GM12878 (cell line): ENCODE data around the gene CENPF. TPM values are rescaled to one million over a fixed set of nuclear protein-coding genes. Genes with fewer than 3 reads are reported as not detected.

Experiments used
- ATAC-seq: fragments of 200-7000 bp; cut with Tn5 transposase; 3 replicates; pipeline ENCODE4 v1.9.1; 2020; ENCODE audit warnings: mild to moderate bottlenecking, moderate library complexity
- BruUV-seq: library from RNA; stranded (reverse); fragments of 400-500 nt; replicated peaks from 2 replicates; lab custom pipeline; 2021; lab: Mats Ljungman, UMichigan
- CTCF ChIA-PET: fragments of 300-600 bp; sonication (Branson Sonifier 250); formaldehyde crosslinking; extraction: SDS; loops from one replicate; lab custom pipeline; 2021; ENCODE audit warnings: inconsistent platforms; lab: Yijun Ruan, JAX
- POLR2A ChIA-PET: fragments of 350-600 bp; formaldehyde crosslinking; extraction: SDS; loops from one replicate; lab custom pipeline; 2021; ENCODE audit warnings: inconsistent platforms; lab: Charles Lee
- RAD21 ChIA-PET: fragments of 300-600 bp; sonication (Branson Sonifier 250); formaldehyde crosslinking; loops from one replicate; lab custom pipeline; 2023; ENCODE audit warnings: antibody characterized with exemption; ENCODE audit not compliant: unreplicated experiment; lab: Charles Lee
- SMC1A ChIA-PET: fragments of 300-600 bp; sonication (Branson Sonifier 250); formaldehyde crosslinking; loops from one replicate; lab custom pipeline; 2023; ENCODE audit not compliant: unreplicated experiment, uncharacterized antibody; lab: Charles Lee
- DNase-seq: peaks from one replicate; pipeline ENCODE4 v3.0.0-alpha.2; 2011; ENCODE audit warnings: low read depth, low spot score
- FAIRE-seq: peaks from 3 replicates; lab custom pipeline; 2011; peaks lifted over from hg19 to GRCh38; lab: Jason Lieb, UNC
- H2AFZ ChIP-seq: 2 replicates; pipeline ENCODE4 v1.6.0; 2011; ENCODE audit warnings: low read depth, low read length, control low read depth; ENCODE audit not compliant: control insufficient read depth
- H3K27ac ChIP-seq: 2 replicates; pipeline ENCODE4 v1.5.1; 2011; ENCODE audit warnings: control low read depth; ENCODE audit not compliant: control insufficient read depth, insufficient read depth
- H3K27me3 ChIP-seq, 2 experiments: replicated peaks in 1 of 2; 2 replicates each; pipeline versions ENCODE4 v1.6.0 to v1.6.1; 2011; ENCODE audit warnings: low read length in 1 of 2; ENCODE audit not compliant: control insufficient read depth in 2 of 2, insufficient read depth in 2 of 2
- H3K36me3 ChIP-seq, 2 experiments: 2 replicates each; pipeline ENCODE4 v1.5.1; 2011; ENCODE audit warnings: low read length in 1 of 2; ENCODE audit not compliant: control insufficient read depth in 2 of 2, insufficient read depth in 2 of 2
- H3K4me1 ChIP-seq: 2 replicates; pipeline ENCODE4 v1.6.1; 2011; ENCODE audit warnings: mild to moderate bottlenecking, low read length, moderate library complexity, mixed read lengths; ENCODE audit not compliant: control insufficient read depth, insufficient read depth
- H3K4me2 ChIP-seq: 2 replicates; pipeline ENCODE4 v1.6.0; 2011; ENCODE audit warnings: control low read depth; ENCODE audit not compliant: control insufficient read depth, insufficient read depth
- H3K4me3 ChIP-seq: fragments of 200-600 bp; sonication (generic); 2 replicates; pipeline ENCODE4 v1.5.1; 2016
- H3K79me2 ChIP-seq: 2 replicates; pipeline ENCODE4 v1.6.0; 2011; ENCODE audit warnings: low read length; ENCODE audit not compliant: control insufficient read depth, insufficient read depth
- H3K9ac ChIP-seq: 2 replicates; pipeline ENCODE4 v1.8.0; 2011; ENCODE audit warnings: low read length, control low read depth, mixed read lengths; ENCODE audit not compliant: control insufficient read depth, insufficient read depth
- H3K9me3 ChIP-seq: replicated peaks from 3 replicates; pipeline ENCODE4 v1.5.1; 2011; ENCODE audit warnings: mild to moderate bottlenecking, low read length; ENCODE audit not compliant: control insufficient read depth, insufficient read depth
- H4K20me1 ChIP-seq: 2 replicates; pipeline ENCODE4 v1.6.0; 2011; ENCODE audit not compliant: control insufficient read depth, insufficient read depth
- CBX5 ChIP-seq: sonication (generic); IDR thresholded peaks from 2 replicates; pipeline ENCODE4 v1.6.1; 2016; ENCODE audit warnings: low read depth, moderate library complexity, mild to moderate bottlenecking, inconsistent platforms
- CHD2 ChIP-seq: IDR thresholded peaks from 2 replicates; pipeline ENCODE4 v1.6.1; 2011; ENCODE audit warnings: low read depth, low read length, improper control_type of control experiment, borderline replicate concordance
- CHD4 ChIP-seq: fragments of 200-600 bp; sonication (generic); IDR thresholded peaks from 2 replicates; pipeline ENCODE4 v1.6.1; 2016; ENCODE audit warnings: mild to moderate bottlenecking
- KDM1A ChIP-seq: fragments of 200-600 bp; sonication (generic); IDR thresholded peaks from 2 replicates; pipeline ENCODE4 v1.6.1; 2016; ENCODE audit warnings: borderline replicate concordance
- NFYA ChIP-seq: IDR thresholded peaks from 2 replicates; pipeline ENCODE4 v1.6.1; 2011; ENCODE audit warnings: low read depth, mild to moderate bottlenecking, low read length, improper control_type of control experiment, borderline replicate concordance
- RUNX3 ChIP-seq: IDR thresholded peaks from 2 replicates; pipeline ENCODE4 v1.6.1; 2012; ENCODE audit warnings: low read length, inconsistent platforms
- SMAD5 ChIP-seq: IDR thresholded peaks from 2 replicates; pipeline ENCODE4 v1.6.1; 2016; ENCODE audit warnings: antibody characterized with exemption, low read depth
- TCF3 ChIP-seq: IDR thresholded peaks from 2 replicates; pipeline ENCODE4 v1.6.1; 2012; ENCODE audit warnings: low read depth, mild to moderate bottlenecking, low read length, borderline replicate concordance; ENCODE audit not compliant: insufficient read depth
- WRNIP1 ChIP-seq: IDR thresholded peaks from 2 replicates; pipeline ENCODE4 v1.6.1; 2011; ENCODE audit warnings: low read depth, low read length, improper control_type of control experiment, borderline replicate concordance
- ZNF622 ChIP-seq: fragments of 450-650 bp; IDR thresholded peaks from 2 replicates; pipeline ENCODE4 v1.6.1; 2017; ENCODE audit warnings: mild to moderate bottlenecking, inconsistent platforms
- ZNF687 ChIP-seq: fragments of 450-650 bp; IDR thresholded peaks from 2 replicates; pipeline ENCODE4 v1.6.1; 2017; ENCODE audit warnings: mild to moderate bottlenecking, moderate library complexity
- WGBS: methylation state at CpG from one replicate; pipeline ENCODE4 v1.1.6; 2016; ENCODE audit warnings: low lambda C conversion rate; ENCODE audit not compliant: insufficient replicate concordance, insufficient coverage; ENCODE audit errors: missing lambda C conversion rate; 5-methylcytosine and 5-hydroxymethylcytosine counted together
- in situ Hi-C: fragments of 300-500 bp; cut with MboI; formaldehyde crosslinking; loops from 9 replicates; pipeline ENCODE4 v1.14.3; 2018; ENCODE audit warnings: mixed read lengths
- intact Hi-C: fragments of 100-400 bp; cut with micrococcal nuclease; formaldehyde crosslinking; loops from one replicate; pipeline ENCODE4 v1.14.2; 2022; ENCODE audit not compliant: unreplicated experiment
- polyA plus RNA-seq, 11 experiments: library from polyadenylated mRNA; depleted of rRNA in 4 of 11; unstranded in 6 of 11; stranded (reverse) in 5 of 11; fragments of >200 nt; fragmentation: Nextera tagmentation in 4 of 11; fragmentation: Illumina TruSeq in 1 of 11; extraction: Ambion mirVana in 4 of 11; extraction: Trizol in 1 of 11; gene quantifications; 1 replicate in 1 of 11; 2 replicates in 10 of 11; pipeline versions ENCODE4 v1.2.1 to v1.2.3, GENCODE V29; 2011 to 2016; ENCODE audit warnings: inconsistent platforms in 2 of 11, missing spikeins in 2 of 11, low read depth in 1 of 11
- total RNA-seq, 4 experiments: library from RNA; depleted of rRNA in 3 of 4; stranded (reverse); fragments of >200 nt in 3 of 4; fragmentation: Illumina TruSeq in 1 of 4; extraction: Trizol in 1 of 4; gene quantifications; 2 replicates each; pipeline versions ENCODE4 v1.2.1 to v1.2.3, GENCODE V29; 2013 to 2021
- TF ChIP-seq, protein P1 (sequence below): fragments of 450-650 bp; IDR thresholded peaks from 2 replicates; pipeline ENCODE4 v1.6.1; 2017; ENCODE audit warnings: antibody characterized with exemption, mild to moderate bottlenecking, moderate library complexity
- TF ChIP-seq, protein P2 (sequence below): fragments of 450-650 bp; formaldehyde crosslinking; IDR thresholded peaks from 2 replicates; pipeline ENCODE4 v1.4.0; 2020; ENCODE audit warnings: mild to moderate bottlenecking, moderate library complexity

CENPF gene
- total and polyA plus RNA-seq, 10 of the 15 experiments (the other 5 are each of a cell fraction or from before 2014, with no cell fraction given) = 26.0 to 132 (median 70.5) TPM

- no peak for TF ChIP-seq ZNF687
These were observed 75.4 kb downstream of the CENPF start (continued) for GRCh38 chr1:214678386-214678785.

DNA sequence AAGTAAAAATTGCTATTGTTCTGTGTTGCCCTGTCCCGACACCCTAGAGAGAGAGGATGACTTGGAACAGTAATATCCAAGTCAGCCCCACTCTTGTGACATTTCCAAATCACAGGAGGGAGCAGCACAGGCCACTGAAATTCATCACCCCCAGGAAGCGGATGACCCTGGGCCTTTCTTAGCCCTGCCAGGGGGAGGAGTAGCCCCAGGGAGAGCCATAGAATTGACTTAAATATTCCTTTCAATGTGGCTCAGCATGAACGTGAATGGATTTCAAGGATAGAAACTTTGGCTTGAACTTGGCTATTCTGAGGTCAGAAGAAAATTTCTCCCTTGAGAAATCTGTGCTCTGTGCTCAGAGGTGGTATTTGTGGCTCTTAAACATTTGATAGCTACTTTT, 80.6 kb downstream of the CENPF start:
- FAIRE-seq (no peak), ATAC-seq (no peak), DNase-seq (no peak)
- H3K4me3 ChIP-seq = no peak overlapping the region
- H3K27me3 ChIP-seq = no peaks in the 10 kb centered on the region; a peak in 1 of 4 replicates
- BruUV-seq = no TSS peak
- no peaks in the 10 kb centered on the region for H3K4me1 ChIP-seq
- CTCF ChIA-PET = no interaction called here
- H3K79me2 ChIP-seq = no peaks in the 10 kb centered on the region
- H3K9ac ChIP-seq = no peak overlapping the region
- SMC1A ChIA-PET = no interaction called here
- H4K20me1 ChIP-seq = no peaks in the 10 kb centered on the region
- no peaks in the 10 kb centered on the region for H3K36me3 ChIP-seq
- WGBS = 60% methylated on average over 3 of the region's 3 CpGs
- H3K9me3 ChIP-seq = no peaks in the 10 kb centered on the region
- POLR2A ChIA-PET = no interaction called here
- RAD21 ChIA-PET = no interaction called here
- H3K27ac ChIP-seq = no peak overlapping the region
- intact Hi-C loops (no loop called here), in situ Hi-C loops (no loop called here)
- H2AFZ ChIP-seq = no peak overlapping the region
- no peak overlapping the region for H3K4me2 ChIP-seq
- TF ChIP-seq, protein P1, sequence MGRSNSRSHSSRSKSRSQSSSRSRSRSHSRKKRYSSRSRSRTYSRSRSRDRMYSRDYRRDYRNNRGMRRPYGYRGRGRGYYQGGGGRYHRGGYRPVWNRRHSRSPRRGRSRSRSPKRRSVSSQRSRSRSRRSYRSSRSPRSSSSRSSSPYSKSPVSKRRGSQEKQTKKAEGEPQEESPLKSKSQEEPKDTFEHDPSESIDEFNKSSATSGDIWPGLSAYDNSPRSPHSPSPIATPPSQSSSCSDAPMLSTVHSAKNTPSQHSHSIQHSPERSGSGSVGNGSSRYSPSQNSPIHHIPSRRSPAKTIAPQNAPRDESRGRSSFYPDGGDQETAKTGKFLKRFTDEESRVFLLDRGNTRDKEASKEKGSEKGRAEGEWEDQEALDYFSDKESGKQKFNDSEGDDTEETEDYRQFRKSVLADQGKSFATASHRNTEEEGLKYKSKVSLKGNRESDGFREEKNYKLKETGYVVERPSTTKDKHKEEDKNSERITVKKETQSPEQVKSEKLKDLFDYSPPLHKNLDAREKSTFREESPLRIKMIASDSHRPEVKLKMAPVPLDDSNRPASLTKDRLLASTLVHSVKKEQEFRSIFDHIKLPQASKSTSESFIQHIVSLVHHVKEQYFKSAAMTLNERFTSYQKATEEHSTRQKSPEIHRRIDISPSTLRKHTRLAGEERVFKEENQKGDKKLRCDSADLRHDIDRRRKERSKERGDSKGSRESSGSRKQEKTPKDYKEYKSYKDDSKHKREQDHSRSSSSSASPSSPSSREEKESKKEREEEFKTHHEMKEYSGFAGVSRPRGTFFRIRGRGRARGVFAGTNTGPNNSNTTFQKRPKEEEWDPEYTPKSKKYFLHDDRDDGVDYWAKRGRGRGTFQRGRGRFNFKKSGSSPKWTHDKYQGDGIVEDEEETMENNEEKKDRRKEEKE = no peak
- TF ChIP-seq, protein P2, sequence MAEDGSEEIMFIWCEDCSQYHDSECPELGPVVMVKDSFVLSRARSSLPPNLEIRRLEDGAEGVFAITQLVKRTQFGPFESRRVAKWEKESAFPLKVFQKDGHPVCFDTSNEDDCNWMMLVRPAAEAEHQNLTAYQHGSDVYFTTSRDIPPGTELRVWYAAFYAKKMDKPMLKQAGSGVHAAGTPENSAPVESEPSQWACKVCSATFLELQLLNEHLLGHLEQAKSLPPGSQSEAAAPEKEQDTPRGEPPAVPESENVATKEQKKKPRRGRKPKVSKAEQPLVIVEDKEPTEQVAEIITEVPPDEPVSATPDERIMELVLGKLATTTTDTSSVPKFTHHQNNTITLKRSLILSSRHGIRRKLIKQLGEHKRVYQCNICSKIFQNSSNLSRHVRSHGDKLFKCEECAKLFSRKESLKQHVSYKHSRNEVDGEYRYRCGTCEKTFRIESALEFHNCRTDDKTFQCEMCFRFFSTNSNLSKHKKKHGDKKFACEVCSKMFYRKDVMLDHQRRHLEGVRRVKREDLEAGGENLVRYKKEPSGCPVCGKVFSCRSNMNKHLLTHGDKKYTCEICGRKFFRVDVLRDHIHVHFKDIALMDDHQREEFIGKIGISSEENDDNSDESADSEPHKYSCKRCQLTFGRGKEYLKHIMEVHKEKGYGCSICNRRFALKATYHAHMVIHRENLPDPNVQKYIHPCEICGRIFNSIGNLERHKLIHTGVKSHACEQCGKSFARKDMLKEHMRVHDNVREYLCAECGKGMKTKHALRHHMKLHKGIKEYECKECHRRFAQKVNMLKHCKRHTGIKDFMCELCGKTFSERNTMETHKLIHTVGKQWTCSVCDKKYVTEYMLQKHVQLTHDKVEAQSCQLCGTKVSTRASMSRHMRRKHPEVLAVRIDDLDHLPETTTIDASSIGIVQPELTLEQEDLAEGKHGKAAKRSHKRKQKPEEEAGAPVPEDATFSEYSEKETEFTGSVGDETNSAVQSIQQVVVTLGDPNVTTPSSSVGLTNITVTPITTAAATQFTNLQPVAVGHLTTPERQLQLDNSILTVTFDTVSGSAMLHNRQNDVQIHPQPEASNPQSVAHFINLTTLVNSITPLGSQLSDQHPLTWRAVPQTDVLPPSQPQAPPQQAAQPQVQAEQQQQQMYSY = no peak
- no peak for TF ChIP-seq CBX5
- TF ChIP-seq CHD4 = no peak
- no peak for TF ChIP-seq SMAD5
- TF ChIP-seq CHD2 = no peak
- no peak for TF ChIP-seq TCF3
- no peak for TF ChIP-seq WRNIP1
- TF ChIP-seq KDM1A = no peak
- no peak for TF ChIP-seq RUNX3
- no peak for TF ChIP-seq NFYA
- no peak for TF ChIP-seq ZNF622
